Measurements from ENCODE around the gene BEX4. TPM values are rescaled to one million over a fixed set of nuclear protein-coding genes. Genes with fewer than 3 reads are reported as not detected.
A peak's percentile ranks its signal among the peaks of the same experiment; 100 is the strongest.
"Not testable (repeated sequence)": the region's sequence is repeated elsewhere in the genome, so short reads cannot be mapped to it uniquely, and the experiment has no call there.

Gene BEX4
- total RNA-seq, 1 donor, result 6.0 TPM

DNA sequence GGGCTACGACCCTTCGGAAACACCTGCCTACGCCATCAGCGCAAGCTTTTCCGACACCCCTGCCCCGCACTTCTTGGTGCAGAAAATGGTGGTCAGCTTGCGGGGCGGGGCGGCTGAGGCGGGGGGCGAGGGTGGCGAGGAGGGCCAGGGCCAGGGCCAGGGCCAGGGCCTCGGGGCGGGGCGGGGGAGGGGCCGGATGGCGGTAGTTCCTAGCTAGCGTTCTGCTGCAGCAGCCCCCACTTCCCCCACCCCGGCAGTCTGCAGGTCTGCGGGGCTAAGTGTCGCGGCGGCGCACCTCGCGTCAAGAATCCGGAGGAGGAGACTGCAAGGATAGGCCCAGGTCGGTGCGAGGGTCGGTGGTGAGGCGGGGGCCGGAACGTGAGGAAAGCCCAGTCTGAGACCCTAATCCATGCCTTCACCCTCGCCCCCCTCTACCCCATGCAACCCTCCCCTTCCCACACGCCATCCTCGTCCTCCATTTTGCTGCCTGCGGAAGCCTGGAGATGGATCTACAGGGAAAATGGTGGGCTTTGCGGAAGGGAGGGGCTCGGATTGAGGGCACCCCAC, 600 bp downstream of the BEX4 start:
- peak; percentile 4 for DNase-seq (ENCODE audit: low read depth)
- TF ChIP-seq, protein P1, sequence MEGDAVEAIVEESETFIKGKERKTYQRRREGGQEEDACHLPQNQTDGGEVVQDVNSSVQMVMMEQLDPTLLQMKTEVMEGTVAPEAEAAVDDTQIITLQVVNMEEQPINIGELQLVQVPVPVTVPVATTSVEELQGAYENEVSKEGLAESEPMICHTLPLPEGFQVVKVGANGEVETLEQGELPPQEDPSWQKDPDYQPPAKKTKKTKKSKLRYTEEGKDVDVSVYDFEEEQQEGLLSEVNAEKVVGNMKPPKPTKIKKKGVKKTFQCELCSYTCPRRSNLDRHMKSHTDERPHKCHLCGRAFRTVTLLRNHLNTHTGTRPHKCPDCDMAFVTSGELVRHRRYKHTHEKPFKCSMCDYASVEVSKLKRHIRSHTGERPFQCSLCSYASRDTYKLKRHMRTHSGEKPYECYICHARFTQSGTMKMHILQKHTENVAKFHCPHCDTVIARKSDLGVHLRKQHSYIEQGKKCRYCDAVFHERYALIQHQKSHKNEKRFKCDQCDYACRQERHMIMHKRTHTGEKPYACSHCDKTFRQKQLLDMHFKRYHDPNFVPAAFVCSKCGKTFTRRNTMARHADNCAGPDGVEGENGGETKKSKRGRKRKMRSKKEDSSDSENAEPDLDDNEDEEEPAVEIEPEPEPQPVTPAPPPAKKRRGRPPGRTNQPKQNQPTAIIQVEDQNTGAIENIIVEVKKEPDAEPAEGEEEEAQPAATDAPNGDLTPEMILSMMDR (IDR thresholded peaks at IDR 0.05; ENCODE audit: insufficient read depth, low read depth, low read length), result no peak
- peak overlapping the region; percentile 71 for H3K4me3 ChIP-seq (ENCODE audit: low read depth, low read length)

- no peak for DNase-seq (ENCODE audit: low read depth)
- H3K4me3 ChIP-seq (ENCODE audit: low read depth, low read length), result no peak overlapping the region
- TF ChIP-seq, protein P1 (IDR thresholded peaks at IDR 0.05; ENCODE audit: insufficient read depth, low read depth, low read length), result no peak
These were observed 5.8 kb downstream of the BEX4 start for GRCh38 chrX:103220511-103221323.

DNA sequence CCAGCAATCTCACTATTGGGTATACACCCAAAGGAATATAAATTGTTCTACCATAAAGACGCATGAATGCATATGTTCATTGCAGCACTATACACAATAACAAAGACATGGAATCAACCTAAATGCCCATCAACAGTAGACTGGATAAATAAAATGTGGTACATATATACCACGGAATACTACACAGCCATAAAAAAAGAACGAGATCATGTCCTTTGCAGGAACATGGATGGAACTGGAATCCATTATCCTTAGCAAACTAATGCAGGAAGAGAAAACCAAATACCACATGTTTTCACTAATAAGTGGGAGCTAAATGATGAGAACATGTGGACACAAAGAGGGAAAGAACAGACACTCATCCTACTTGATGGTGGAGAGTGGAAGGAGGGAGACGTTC, 11.0 kb downstream of the BEX4 start:
- H3K4me3 ChIP-seq (ENCODE audit: low read depth, low read length); DNase-seq (ENCODE audit: low read depth): not testable (repeated sequence)

DNA sequence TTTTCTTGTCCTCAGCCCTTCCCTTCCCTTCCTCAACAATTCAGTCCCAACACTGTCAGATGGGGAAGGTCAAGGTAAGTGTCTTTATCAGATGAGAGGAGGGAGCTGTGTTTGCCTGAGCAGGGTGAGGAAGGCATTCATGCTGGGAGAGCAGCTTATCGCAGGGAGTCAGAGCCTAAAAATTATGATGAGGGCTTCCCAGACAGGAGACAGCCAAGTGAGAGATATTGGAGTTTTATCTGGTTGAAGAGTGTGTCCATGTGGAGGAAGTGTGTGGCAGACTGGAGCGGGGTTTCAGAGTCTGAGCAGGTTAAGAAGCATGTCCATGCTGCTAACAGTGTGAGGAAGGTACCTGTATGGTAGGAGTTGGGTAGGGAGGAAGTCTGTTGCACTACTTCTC, 18.4 kb downstream of the BEX4 start:
- TF ChIP-seq, protein P1 (IDR thresholded peaks at IDR 0.05; ENCODE audit: insufficient read depth, low read depth, low read length), result no peak
- H3K4me3 ChIP-seq (ENCODE audit: low read depth, low read length), result no peak overlapping the region
- DNase-seq (ENCODE audit: low read depth), result no peak

- TF ChIP-seq, protein P1 (IDR thresholded peaks at IDR 0.05; ENCODE audit: insufficient read depth, low read depth, low read length), result no peak
- DNase-seq (ENCODE audit: low read depth), result no peak
- H3K4me3 ChIP-seq (ENCODE audit: low read depth, low read length), result no peak overlapping the region
These were observed 20.0 kb downstream of the BEX4 start for GRCh38 chrX:103234869-103235268.

DNA sequence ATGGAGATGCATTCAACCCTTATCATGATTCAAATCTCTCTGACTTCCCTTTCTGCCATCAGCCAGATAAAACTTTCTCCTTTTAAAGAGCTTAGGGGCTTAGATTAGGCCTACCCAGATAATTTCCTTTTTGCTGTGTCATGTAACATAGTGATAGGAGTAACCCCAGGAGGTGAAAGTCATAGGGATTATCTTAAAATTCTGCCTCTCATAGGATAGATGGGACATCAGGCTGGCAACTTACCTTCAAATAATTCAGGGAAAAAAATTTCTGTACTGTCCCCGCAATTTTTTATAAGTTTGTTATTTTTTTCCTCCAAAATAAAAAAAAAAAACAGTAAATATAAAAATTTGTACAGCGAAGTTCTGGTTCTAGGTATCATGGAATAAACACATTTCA, 20.7 kb downstream of the BEX4 start:
- not testable (repeated sequence) for DNase-seq (ENCODE audit: low read depth); H3K4me3 ChIP-seq (ENCODE audit: low read depth, low read length)

DNA sequence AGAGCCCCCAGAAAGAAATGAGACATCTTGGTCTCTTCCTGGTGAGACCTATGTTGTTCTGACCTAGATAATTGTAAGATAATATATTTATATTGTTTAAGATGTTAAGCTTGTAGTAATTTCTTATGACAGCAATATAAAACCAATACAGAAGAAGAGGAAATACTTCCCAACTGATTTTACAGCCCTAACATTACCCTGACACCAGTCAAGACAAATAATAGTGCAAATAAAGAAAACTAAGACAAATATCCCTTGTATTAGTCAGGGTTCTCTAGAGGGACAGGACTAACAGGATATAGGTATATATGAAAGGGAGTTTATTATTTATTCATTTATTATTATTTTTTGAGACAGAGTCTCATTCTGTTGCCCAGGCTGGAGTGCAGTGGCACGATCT, 21.4 kb downstream of the BEX4 start:
- TF ChIP-seq, protein P1 (IDR thresholded peaks at IDR 0.05; ENCODE audit: insufficient read depth, low read depth, low read length), result no peak
- no peak overlapping the region for H3K4me3 ChIP-seq (ENCODE audit: low read depth, low read length)
- no peak for DNase-seq (ENCODE audit: low read depth)

- no peak for DNase-seq (ENCODE audit: low read depth)
- TF ChIP-seq, protein P1 (IDR thresholded peaks at IDR 0.05; ENCODE audit: insufficient read depth, low read depth, low read length), result no peak
These were observed 25.2 kb downstream of the BEX4 start for GRCh38 chrX:103240155-103240554.

More at GRCh38 chrX:103240155-103240554, 25.2 kb downstream of the BEX4 start:
- no peak overlapping the region for H3K4me3 ChIP-seq (ENCODE audit: low read depth, low read length)
